ENCODE data around the gene KBTBD2.
"Not testable (repeated sequence)": the region's sequence is repeated elsewhere in the genome, so short reads cannot be mapped to it uniquely, and the experiment has no call there.

The KBTBD2 gene

GRCh38 chr7:32888505-32888904, 3.1 kb downstream of the KBTBD2 start:
- no peak for DNase-seq (ENCODE audit: extremely low spot score)
- ChIA-PET POLR2A (interaction anchor here (0.6 to 0.7 kb wide), 2 partner anchors 42 to 176 kb away, joined by 3 to 4 read pairs; no protein-coding TSS in a partner anchor), CTCF (interaction anchor here (1.2 kb wide), 1 partner anchor 55 kb away, joined by 3 read pairs; no protein-coding TSS in a partner anchor)
- no peak for TF ChIP-seq CTCF (IDR thresholded peaks at IDR 0.05; ENCODE audit: control extremely low read depth, extremely low read depth, low read depth, missing control alignments)

GRCh38 chr7:32887395-32887794, 4.2 kb downstream of the KBTBD2 start:
- CTCF ChIA-PET: no interaction called here
- no peak for TF ChIP-seq CTCF (IDR thresholded peaks at IDR 0.05; ENCODE audit: control extremely low read depth, extremely low read depth, low read depth, missing control alignments)
- no peak for DNase-seq (ENCODE audit: extremely low spot score)
- POLR2A ChIA-PET: interaction anchor here (0.5 kb wide), 1 partner anchor 401 kb away, joined by 10 read pairs; no protein-coding TSS in a partner anchor

- ChIA-PET CTCF (interaction anchor here (1.0 kb wide), 1 partner anchor 35 kb away, joined by 6 read pairs; no protein-coding TSS in a partner anchor), POLR2A (no interaction called here)
- no peak for DNase-seq (ENCODE audit: extremely low spot score)
- no peak for TF ChIP-seq CTCF (IDR thresholded peaks at IDR 0.05; ENCODE audit: control extremely low read depth, extremely low read depth, low read depth, missing control alignments)
Observed at GRCh38 chr7:32881074-32881982, 10.2 kb downstream of the KBTBD2 start.

GRCh38 chr7:32879460-32879859, 12.1 kb downstream of the KBTBD2 start:
- no peak for TF ChIP-seq CTCF (IDR thresholded peaks at IDR 0.05; ENCODE audit: control extremely low read depth, extremely low read depth, low read depth, missing control alignments)
- ChIA-PET CTCF (interaction anchor here (1.0 kb wide), 1 partner anchor 11 kb away, joined by 4 read pairs; no protein-coding TSS in a partner anchor), POLR2A (no interaction called here)
- no peak for DNase-seq (ENCODE audit: extremely low spot score)

- DNase-seq (ENCODE audit: extremely low spot score); POLR2A ChIA-PET: not testable (repeated sequence)
- CTCF ChIA-PET: interaction anchor here (1.0 to 1.4 kb wide), 2 partner anchors 20 to 78 kb away, joined by 3 read pairs; no protein-coding TSS in a partner anchor
Observed at GRCh38 chr7:32878023-32878422, 13.5 kb downstream of the KBTBD2 start.

- ChIA-PET CTCF (interaction anchor here (5.9 kb wide), 1 partner anchor 27 kb away, joined by 44 read pairs; no protein-coding TSS in a partner anchor), POLR2A (no interaction called here)
- no peak for DNase-seq (ENCODE audit: extremely low spot score)
- TF ChIP-seq CTCF (IDR thresholded peaks at IDR 0.05; ENCODE audit: control extremely low read depth, extremely low read depth, low read depth, missing control alignments): no peak
Observed at GRCh38 chr7:32872421-32872820, 19.1 kb downstream of the KBTBD2 start.
